GM18507 (cell line): ENCODE data around the gene KYNU.
A peak's percentile ranks its signal among the peaks of the same experiment; 100 is the strongest.

Experiments
- DNase-seq: peaks from one replicate; pipeline ENCODE4 v3.0.0; 2011; ENCODE audit warnings: low read depth; ENCODE audit not compliant: insufficient read length; ENCODE audit errors: extremely low spot score
- FAIRE-seq: peaks from 2 replicates; lab custom pipeline; 2011; peaks lifted over from hg19 to GRCh38; lab: Jason Lieb, UNC

The KYNU gene

DNA sequence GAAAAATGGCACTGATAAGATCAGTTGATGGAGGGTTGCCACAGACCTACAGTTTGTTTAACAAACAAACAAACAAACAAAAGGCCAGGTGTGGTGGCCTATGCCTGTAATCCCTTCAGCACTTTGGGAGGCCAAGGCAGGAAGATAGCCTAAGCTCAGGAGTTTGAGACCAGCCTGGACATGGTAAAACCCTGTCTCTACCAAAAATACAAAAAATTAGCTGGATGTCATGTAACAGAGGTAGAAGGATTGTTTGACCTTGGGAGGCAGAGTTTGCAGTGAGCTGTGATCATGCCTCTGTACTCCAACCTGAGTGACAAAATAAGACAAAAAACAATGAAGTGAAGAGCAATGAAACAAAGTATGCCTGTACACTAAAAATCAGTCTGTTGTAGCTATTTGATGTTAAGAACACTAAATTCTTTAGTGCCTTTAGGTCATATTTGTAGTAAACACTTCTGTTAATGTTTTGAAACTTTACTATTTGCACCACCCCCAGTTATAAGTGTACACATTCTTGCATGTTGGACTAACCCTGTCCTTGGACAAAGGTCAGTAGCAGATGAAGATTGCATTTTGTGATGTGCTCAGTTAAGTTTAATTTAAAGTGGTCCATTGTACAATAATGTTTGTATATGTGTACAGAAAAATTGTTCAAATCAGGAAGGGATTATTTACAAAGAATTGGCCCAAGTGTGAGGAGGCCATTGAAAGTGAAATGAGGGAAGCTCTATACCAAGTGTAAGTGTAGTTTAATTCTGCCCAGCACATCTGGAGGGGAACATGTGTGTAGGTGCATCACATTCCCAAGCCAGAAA, 73.9 kb downstream of the KYNU start:
- DNase-seq (no peak), FAIRE-seq (peak; percentile 24)

- FAIRE-seq, result no peak
- DNase-seq, result no peak
Observed at GRCh38 chr2:142952018-142952417, 74.6 kb downstream of the KYNU start.

DNA sequence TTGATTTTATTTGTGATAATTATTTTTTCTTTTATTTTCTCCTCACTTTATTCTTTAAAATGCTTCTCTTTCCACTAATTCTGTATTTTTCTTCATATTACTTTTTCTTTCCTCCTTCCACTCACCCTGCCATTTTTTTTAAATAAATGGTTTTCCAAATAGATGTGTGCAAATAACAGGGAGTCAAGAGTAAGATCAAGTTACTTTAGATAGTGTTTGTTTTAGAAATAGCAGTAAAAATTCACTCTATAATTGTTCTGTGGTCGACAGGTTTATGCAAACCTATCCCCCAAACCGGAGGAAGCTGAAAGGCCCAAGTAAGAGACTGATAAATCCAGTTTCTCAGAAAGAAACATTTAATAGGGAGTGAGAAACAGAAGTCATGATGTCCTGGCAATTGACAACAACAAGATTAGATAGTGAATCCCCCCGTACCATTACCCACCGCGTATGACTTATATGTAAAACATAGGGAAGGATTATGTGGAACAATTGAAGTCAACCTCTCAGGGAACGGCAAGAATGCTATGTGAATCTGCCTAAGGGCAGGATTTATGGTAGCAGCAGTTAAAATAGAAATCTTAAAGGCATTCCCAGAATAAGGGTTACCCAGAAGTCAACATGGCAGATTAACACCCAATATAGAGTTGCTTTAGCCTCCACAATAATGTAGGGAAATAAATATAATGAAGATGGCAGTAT, 75.5 kb downstream of the KYNU start:
- FAIRE-seq (no peak), DNase-seq (no peak)

- DNase-seq (no peak), FAIRE-seq (no peak)
Observed at GRCh38 chr2:142954493-142954892, 77.0 kb downstream of the KYNU start.

GRCh38 chr2:142957144-142957543, 79.7 kb downstream of the KYNU start:
- no peak for DNase-seq
- FAIRE-seq, result no peak

GRCh38 chr2:142961202-142961601, 83.7 kb downstream of the KYNU start:
- DNase-seq (no peak), FAIRE-seq (no peak)

- DNase-seq (no peak), FAIRE-seq (no peak)
Observed at GRCh38 chr2:142965443-142965842, 88.0 kb downstream of the KYNU start.

GRCh38 chr2:142966284-142966683, 88.8 kb downstream of the KYNU start:
- DNase-seq, result no peak
- no peak for FAIRE-seq

- FAIRE-seq (peak; percentile 21), DNase-seq (no peak)
Observed at GRCh38 chr2:142967060-142967459, 89.6 kb downstream of the KYNU start.

GRCh38 chr2:142973160-142973821, 95.8 kb downstream of the KYNU start:
- FAIRE-seq (no peak), DNase-seq (no peak)

GRCh38 chr2:142973822-142974207, 96.4 kb downstream of the KYNU start:
- DNase-seq (no peak), FAIRE-seq (no peak)

- DNase-seq, result no peak
- peak; percentile 75 for FAIRE-seq
Observed at GRCh38 chr2:142974288-142975024, 97.0 kb downstream of the KYNU start.

GRCh38 chr2:142975239-142975638, 97.8 kb downstream of the KYNU start:
- FAIRE-seq, result no peak
- DNase-seq, result no peak

- DNase-seq (no peak), FAIRE-seq (peak; percentile 77)
Observed at GRCh38 chr2:142980246-142981068, 103.0 kb downstream of the KYNU start.

- no peak for FAIRE-seq
- no peak for DNase-seq
Observed at GRCh38 chr2:142981069-142981378, 103.6 kb downstream of the KYNU start.

DNA sequence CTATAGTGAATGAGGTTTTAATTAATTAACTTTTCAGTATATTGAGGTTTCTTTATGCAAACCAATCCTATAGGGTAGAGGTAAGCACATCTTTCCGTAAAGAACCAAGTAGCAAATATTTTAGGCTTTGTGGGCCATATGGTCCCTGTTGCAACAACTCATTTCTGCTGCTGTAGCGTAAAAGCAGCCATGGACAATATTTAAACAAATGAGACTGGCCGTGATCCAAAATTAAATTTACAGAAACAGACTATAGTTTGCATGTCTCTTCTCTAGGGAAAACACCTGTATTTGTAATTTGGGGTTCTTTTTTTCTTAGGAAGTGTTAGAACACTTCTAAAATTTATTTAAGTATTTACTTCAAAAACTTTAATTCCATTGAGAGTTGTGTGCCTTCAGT, 104.3 kb downstream of the KYNU start:
- FAIRE-seq, result no peak

GRCh38 chr2:142983174-142983573, 105.7 kb downstream of the KYNU start:
- FAIRE-seq (peak; percentile 81), DNase-seq (no peak)

More for the DNA sequence above, 104.3 kb downstream of the KYNU start:
- no peak for DNase-seq

DNA sequence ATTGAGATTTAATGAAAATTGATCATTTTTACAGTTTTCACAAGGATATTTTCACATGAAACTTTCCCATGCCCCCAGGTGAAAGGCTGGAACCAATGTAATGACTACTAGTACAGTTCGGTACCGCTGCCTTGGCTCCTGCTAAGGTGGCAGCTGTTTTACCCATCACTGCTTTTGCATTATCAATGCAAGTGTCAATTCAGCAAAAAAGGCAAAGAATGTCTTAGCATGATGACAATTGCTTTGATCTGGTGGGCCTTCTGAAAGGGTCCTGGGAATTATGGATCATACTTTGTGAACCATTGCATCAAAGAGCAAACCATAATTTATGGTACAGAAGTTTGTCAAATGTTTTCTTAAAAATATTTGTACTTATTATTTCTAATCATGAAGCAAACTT, 107.2 kb downstream of the KYNU start:
- no peak for DNase-seq
- FAIRE-seq, result no peak

DNA sequence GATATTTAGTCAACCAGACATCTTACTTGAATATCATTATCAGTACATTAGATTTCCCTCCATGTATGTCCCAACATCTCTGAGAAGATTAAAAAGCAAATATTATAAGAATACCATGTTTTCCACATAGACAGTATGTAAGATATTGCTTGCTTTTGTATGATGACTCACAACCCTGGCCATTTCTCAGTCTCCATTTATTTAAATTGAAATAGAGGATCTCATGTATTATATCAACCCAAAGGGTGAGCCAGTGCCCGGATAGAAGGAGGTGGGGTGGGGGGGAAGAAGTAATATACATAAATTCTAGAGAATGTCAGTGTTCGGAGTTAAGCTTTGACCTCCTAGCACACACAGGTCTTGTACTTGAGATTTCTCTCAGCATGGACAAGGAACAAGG, 109.6 kb downstream of the KYNU start:
- no peak for DNase-seq
- FAIRE-seq, result no peak
